OCI-LY1 (cell line): ENCODE data around the gene FAAP100.

Experiments used
- EZH2 ChIP-seq: fragments of 200-600 bp; sonication (generic), shearing (Covaris generic); IDR thresholded peaks from 2 replicates; pipeline ENCODE4 v1.8.0; 2017; ENCODE audit warnings: borderline replicate concordance, mixed run types, mild to moderate bottlenecking, antibody characterized with exemption, low read length, moderate library complexity, mixed read lengths
- TF ChIP-seq, protein P1 (sequence below): fragments of 200-600 bp; sonication (generic), shearing (Covaris generic); IDR thresholded peaks from 2 replicates; pipeline ENCODE4 v1.5.1; 2017; ENCODE audit warnings: mild to moderate bottlenecking, antibody characterized with exemption, low read length, moderate library complexity, mixed read lengths

DNA sequence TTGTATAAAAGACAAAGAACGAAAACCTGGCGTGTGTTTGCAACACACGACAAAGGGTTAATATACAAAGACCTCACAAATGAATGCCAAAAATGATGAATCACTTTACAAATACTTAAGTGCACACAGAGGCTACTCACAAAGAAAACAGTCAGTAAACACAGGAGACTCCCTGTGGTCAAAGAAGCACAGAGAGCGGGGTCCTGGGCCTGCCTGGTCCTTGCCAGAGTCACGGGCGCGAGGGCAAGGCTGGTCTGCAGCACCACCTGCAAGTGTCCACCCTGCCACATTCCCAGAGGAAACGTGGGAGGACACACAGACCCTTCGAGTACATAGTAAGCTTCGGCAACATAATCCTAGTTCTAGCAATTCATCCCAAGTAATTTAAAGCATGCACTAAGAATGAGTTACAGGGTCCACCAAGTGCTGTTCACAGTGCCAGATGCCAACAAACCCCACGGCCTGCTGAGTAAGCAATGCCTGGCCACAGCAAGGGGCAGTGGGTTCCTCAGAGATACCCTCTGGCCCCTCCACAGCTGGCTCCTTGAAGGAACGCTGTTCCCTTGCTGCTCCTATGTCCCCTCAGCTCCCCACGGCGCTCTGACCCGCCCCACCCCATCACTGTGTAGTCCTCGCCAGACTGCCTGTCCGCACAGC lies 24.6 kb upstream of the FAAP100 start:
- TF ChIP-seq, protein P1, sequence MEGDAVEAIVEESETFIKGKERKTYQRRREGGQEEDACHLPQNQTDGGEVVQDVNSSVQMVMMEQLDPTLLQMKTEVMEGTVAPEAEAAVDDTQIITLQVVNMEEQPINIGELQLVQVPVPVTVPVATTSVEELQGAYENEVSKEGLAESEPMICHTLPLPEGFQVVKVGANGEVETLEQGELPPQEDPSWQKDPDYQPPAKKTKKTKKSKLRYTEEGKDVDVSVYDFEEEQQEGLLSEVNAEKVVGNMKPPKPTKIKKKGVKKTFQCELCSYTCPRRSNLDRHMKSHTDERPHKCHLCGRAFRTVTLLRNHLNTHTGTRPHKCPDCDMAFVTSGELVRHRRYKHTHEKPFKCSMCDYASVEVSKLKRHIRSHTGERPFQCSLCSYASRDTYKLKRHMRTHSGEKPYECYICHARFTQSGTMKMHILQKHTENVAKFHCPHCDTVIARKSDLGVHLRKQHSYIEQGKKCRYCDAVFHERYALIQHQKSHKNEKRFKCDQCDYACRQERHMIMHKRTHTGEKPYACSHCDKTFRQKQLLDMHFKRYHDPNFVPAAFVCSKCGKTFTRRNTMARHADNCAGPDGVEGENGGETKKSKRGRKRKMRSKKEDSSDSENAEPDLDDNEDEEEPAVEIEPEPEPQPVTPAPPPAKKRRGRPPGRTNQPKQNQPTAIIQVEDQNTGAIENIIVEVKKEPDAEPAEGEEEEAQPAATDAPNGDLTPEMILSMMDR = no peak
- TF ChIP-seq EZH2 = no peak
